BLaER1 treated with 17β-estradiol and CSF1 and Interleukin-3, amounts not matched to agents 10 nM and 100 nM (cell line): Measurements from ENCODE around the gene PIAS1.

Experiments used
- H3K27ac ChIP-seq, 11 experiments: shearing (Covaris generic); formaldehyde crosslinking; 2 replicates each; pipeline ENCODE4 v1.8.1; 2022
- H3K27me3 ChIP-seq, 11 experiments: shearing (Covaris generic); formaldehyde crosslinking; 2 replicates each; pipeline ENCODE4 v1.8.1; 2022
- H3K36me3 ChIP-seq, 11 experiments: shearing (Covaris generic); formaldehyde crosslinking; 2 replicates each; pipeline ENCODE4 v1.8.1; 2022
- H3K4me1 ChIP-seq, 10 experiments: shearing (Covaris generic); formaldehyde crosslinking; 2 replicates each; pipeline ENCODE4 v1.8.1; 2022
- H3K4me2 ChIP-seq, 11 experiments: shearing (Covaris generic); formaldehyde crosslinking; 2 replicates each; pipeline ENCODE4 v1.8.1; 2022
- H3K4me3 ChIP-seq, 10 experiments: shearing (Covaris generic); formaldehyde crosslinking; 2 replicates each; pipeline ENCODE4 v1.8.1; 2022
- H3K9ac ChIP-seq, 11 experiments: shearing (Covaris generic); formaldehyde crosslinking; 2 replicates each; pipeline ENCODE4 v1.8.1; 2022
- H3K9me3 ChIP-seq, 11 experiments: shearing (Covaris generic); formaldehyde crosslinking; replicated peaks in 1 of 11; 2 replicates each; pipeline ENCODE4 v1.8.1; 2022
- H4K20me1 ChIP-seq, 11 experiments: shearing (Covaris generic); formaldehyde crosslinking; 2 replicates each; pipeline ENCODE4 v1.8.1; 2022
- Cebpa-rat ChIP-seq, 11 experiments: shearing (Covaris generic); IDR thresholded peaks; 2 replicates each; pipeline ENCODE4 v1.8.1; 2022

PIAS1 gene

DNA sequence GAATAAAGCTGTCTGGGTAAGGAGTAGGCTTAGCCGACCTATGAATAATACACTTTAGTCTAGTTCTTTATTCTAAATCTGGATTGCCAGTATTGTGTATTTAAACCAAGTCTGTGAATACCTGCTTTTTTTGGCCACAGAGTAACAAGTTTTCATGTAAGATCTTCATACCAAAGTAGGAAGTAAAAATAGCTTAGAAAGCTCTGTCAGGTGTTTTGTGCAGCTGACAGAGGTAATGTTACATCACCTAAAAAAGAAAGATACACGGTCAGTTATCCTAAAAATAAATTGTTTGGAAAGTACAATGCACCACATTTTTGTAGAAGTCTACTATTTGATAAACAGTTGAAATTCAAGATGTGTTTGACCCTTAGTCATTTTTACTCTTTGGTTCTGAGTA, 134.5 kb downstream of the PIAS1 start:
- peaks cover 0 to 44% (median 4%) of the 10 kb centered on the region in 11 experiments; a peak in 10 of 22 replicates for H4K20me1 ChIP-seq
- peaks cover 0 to 19% (median 3%) of the 10 kb centered on the region in 10 experiments; a peak in 8 of 20 replicates for H3K4me1 ChIP-seq
- no peak overlapping the region for H3K4me3 ChIP-seq
- no peak overlapping the region for H3K27ac ChIP-seq
- TF ChIP-seq Cebpa-rat (IDR thresholded peaks at IDR 0.05) = no peak
- no peaks in the 10 kb centered on the region for H3K9me3 ChIP-seq
- no peak overlapping the region for H3K9ac ChIP-seq
- no peak overlapping the region for H3K4me2 ChIP-seq
- no peaks in the 10 kb centered on the region for H3K27me3 ChIP-seq
- peaks cover 94 to 100% (median 97%) of the 10 kb centered on the region in 11 experiments for H3K36me3 ChIP-seq

GRCh38 chr15:68190048-68190447, 135.9 kb downstream of the PIAS1 start:
- Histone ChIP-seq H3K4me2 (no peak overlapping the region), H4K20me1 (peaks cover 0 to 46% (median 6%) of the 10 kb centered on the region in 11 experiments; a peak in 12 of 22 replicates), H3K4me3 (no peak overlapping the region), H3K9ac (no peak overlapping the region), H3K27ac (no peak overlapping the region), H3K27me3 (no peaks in the 10 kb centered on the region), H3K36me3 (peaks cover 87 to 100% (median 93%) of the 10 kb centered on the region in 11 experiments), H3K9me3 (no peaks in the 10 kb centered on the region), H3K4me1 (peaks cover 0 to 5% (median 0%) of the 10 kb centered on the region in 10 experiments; a peak in 4 of 20 replicates)
- TF ChIP-seq Cebpa-rat (IDR thresholded peaks at IDR 0.05) = no peak

DNA sequence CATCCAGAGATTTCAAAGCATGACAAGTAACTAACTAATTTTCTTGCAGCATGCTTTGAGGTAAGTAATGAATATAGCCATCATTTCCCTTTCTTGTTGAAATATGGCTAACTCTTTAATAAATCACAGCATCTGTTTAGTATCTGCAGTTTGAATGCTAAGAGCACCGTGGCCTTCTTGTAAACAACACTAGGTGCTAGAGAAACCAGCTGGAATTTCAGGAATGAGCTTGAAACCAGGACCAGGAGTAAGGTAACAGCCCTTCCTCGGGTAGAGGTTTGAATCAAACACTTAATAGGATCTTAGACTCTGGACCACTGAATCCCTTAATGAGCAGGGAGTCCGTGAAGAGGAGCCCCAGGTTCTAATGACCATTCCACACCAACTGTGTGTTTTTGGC, 137.4 kb downstream of the PIAS1 start:
- Histone ChIP-seq H3K36me3 (peaks cover 84 to 100% (median 88%) of the 10 kb centered on the region in 11 experiments), H3K4me2 (no peak overlapping the region), H3K4me1 (no peaks in the 10 kb centered on the region), H3K4me3 (no peak overlapping the region), H4K20me1 (peaks cover 2 to 51% (median 19%) of the 10 kb centered on the region in 11 experiments; a peak in 12 of 22 replicates), H3K27ac (no peak overlapping the region), H3K27me3 (no peaks in the 10 kb centered on the region), H3K9ac (no peak overlapping the region), H3K9me3 (no peaks in the 10 kb centered on the region)
- no peak for TF ChIP-seq Cebpa-rat (IDR thresholded peaks at IDR 0.05)

- Histone ChIP-seq H3K9me3 (no peaks in the 10 kb centered on the region), H3K27me3 (no peaks in the 10 kb centered on the region), H3K4me2 (no peak overlapping the region), H3K9ac (no peak overlapping the region), H3K4me3 (no peak overlapping the region), H4K20me1 (peaks cover 2 to 57% (median 19%) of the 10 kb centered on the region in 11 experiments; a peak in 12 of 22 replicates), H3K27ac (no peak overlapping the region), H3K4me1 (0 out of 20 replicates have a peak, but pooled peaks cover 0 to 1% (median 0%) of the 10 kb centered on the region in 10 experiments), H3K36me3 (peaks cover 82 to 100% (median 88%) of the 10 kb centered on the region in 11 experiments)
- no peak for TF ChIP-seq Cebpa-rat (IDR thresholded peaks at IDR 0.05)
These were observed 138.0 kb downstream of the PIAS1 start for GRCh38 chr15:68192117-68192516.

DNA sequence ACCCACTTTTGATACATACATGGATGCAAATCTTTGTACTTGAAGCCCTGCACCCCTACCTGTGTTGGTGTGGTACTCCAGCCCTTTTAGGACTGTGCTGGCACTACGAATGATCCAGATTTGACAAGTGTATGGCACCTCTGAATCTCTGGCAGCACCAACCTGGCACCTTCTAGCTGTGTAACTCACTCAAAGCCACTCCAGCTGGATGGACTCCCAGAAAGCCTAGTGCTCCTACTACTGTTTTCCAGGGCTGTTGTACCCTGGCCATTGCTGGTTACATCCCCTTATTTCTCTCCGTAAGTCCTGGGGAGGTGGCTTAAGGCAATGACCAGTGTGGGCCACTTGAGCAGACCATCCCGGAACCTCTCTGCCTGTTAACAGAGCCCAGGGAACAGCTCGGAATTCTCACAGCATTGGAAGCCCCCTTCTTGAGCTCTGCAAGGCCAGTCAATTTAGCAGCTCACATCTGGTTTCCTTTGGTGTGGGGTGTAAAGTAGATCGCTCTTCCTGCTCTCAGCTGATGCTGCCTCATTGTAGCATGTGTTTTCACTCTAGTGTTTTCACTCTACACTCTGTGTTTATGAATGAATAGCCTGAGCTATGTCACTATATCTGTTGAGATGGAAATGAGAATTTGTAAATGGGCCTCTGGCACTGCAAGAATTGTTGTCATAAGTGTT, 138.8 kb downstream of the PIAS1 start:
- no peak overlapping the region for H3K4me3 ChIP-seq
- peaks cover 78 to 100% (median 88%) of the 10 kb centered on the region in 11 experiments for H3K36me3 ChIP-seq
- H3K9me3 ChIP-seq = no peaks in the 10 kb centered on the region
- H3K4me1 ChIP-seq = peaks cover 0 to 4% (median 0%) of the 10 kb centered on the region in 10 experiments; a peak in 2 of 20 replicates
- H3K27ac ChIP-seq = no peak overlapping the region
- no peaks in the 10 kb centered on the region for H3K27me3 ChIP-seq
- TF ChIP-seq Cebpa-rat (IDR thresholded peaks at IDR 0.05) = no peak
- peaks cover 3 to 64% (median 21%) of the 10 kb centered on the region in 11 experiments; a peak in 14 of 22 replicates for H4K20me1 ChIP-seq
- H3K4me2 ChIP-seq = no peak overlapping the region
- H3K9ac ChIP-seq = no peak overlapping the region

DNA sequence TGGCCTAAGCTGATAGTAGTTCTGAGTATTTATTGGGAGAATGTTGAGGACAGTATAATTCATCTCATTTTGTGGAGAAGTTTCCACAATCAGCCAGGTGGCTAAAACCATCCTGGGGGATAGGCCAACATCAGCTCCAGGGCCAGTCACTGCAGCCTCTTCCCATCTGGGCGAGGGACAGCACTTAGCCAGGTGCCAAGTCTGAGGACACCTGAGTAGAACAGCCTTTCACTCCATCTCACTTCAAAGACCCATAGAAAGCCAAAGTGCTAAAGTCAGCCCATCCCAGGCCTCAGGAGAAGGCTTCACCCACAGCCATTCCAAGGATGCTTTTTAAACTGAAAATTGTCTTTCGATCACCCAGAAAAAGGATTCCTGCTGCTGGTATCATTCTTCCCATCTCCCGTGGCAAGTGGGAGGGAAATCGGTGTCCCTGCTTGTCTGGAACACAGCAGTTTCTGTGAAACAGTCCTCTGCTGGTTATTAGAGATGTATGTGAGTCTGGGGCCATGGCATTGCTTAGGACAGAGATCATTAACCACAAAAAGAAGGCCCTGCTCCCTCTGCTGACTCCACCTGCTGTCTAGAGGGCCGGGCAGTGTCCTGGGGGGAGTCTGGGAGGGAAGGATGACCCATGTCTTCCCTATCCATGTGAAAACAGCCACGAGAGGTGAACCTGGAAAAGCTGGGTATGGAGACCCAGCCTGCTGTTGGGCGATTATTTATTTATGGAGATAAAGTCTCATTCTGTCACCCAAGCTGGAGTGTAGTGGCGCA, 141.4 kb downstream of the PIAS1 start:
- Histone ChIP-seq H4K20me1 (peaks cover 3 to 85% (median 41%) of the 10 kb centered on the region in 11 experiments; a peak in 16 of 22 replicates), H3K4me3 (no peak overlapping the region), H3K9me3 (no peaks in the 10 kb centered on the region), H3K4me1 (peaks cover 11 to 26% (median 15%) of the 10 kb centered on the region in 10 experiments), H3K27me3 (no peaks in the 10 kb centered on the region), H3K4me2 (no peak overlapping the region), H3K36me3 (peaks cover 57 to 87% (median 69%) of the 10 kb centered on the region in 11 experiments), H3K27ac (no peak overlapping the region), H3K9ac (no peak overlapping the region)
- no peak for TF ChIP-seq Cebpa-rat (IDR thresholded peaks at IDR 0.05)

GRCh38 chr15:68196445-68197169, 142.5 kb downstream of the PIAS1 start:
- Histone ChIP-seq H3K4me1 (peaks cover 22 to 36% (median 26%) of the 10 kb centered on the region in 10 experiments), H3K27ac (no peak overlapping the region), H3K36me3 (peaks cover 46 to 76% (median 59%) of the 10 kb centered on the region in 11 experiments), H3K4me3 (no peak overlapping the region), H3K27me3 (no peaks in the 10 kb centered on the region), H3K4me2 (no peak overlapping the region), H3K9me3 (no peaks in the 10 kb centered on the region), H3K9ac (no peak overlapping the region), H4K20me1 (peaks cover 3 to 94% (median 52%) of the 10 kb centered on the region in 11 experiments; a peak in 16 of 22 replicates)
- no peak for TF ChIP-seq Cebpa-rat (IDR thresholded peaks at IDR 0.05)

DNA sequence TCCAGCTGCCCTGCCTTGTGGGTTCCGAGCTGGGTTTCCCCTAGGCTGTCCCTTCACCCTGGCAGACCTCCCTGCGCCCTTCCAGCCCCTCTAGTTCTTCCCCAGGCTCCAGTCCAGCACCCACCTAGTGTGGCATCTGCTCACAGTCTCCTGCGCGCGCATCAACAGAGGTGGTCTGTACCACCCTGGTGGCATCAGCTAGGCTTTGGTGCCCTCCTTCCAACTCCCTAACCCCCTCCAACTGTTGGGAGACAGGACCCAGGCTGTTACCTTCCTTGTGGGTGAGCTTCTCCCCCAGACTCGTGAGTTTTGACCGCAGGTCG, 143.0 kb downstream of the PIAS1 start:
- H3K4me1 ChIP-seq = peaks cover 27 to 42% (median 31%) of the 10 kb centered on the region in 10 experiments
- H3K36me3 ChIP-seq = peaks cover 41 to 71% (median 54%) of the 10 kb centered on the region in 11 experiments
- no peak overlapping the region for H3K4me2 ChIP-seq
- H3K27me3 ChIP-seq = no peaks in the 10 kb centered on the region
- no peaks in the 10 kb centered on the region for H3K9me3 ChIP-seq
- no peak for TF ChIP-seq Cebpa-rat (IDR thresholded peaks at IDR 0.05)
- no peak overlapping the region for H3K4me3 ChIP-seq
- H3K27ac ChIP-seq = no peak overlapping the region
- peaks cover 3 to 94% (median 54%) of the 10 kb centered on the region in 11 experiments; a peak in 16 of 22 replicates for H4K20me1 ChIP-seq
- H3K9ac ChIP-seq = no peak overlapping the region
